GM19043 (cell line): ENCODE data around the gene TNFSF13B.
"Not testable (repeated sequence)": the region's sequence is repeated elsewhere in the genome, so short reads cannot be mapped to it uniquely, and the experiment has no call there.

Source experiments
- ATAC-seq: cut with Tn5 transposase; IDR thresholded peaks from one replicate; pipeline ENCODE4 v1.9.1; 2021; ENCODE audit warnings: low read depth; ENCODE audit not compliant: unreplicated experiment

TNFSF13B gene

DNA sequence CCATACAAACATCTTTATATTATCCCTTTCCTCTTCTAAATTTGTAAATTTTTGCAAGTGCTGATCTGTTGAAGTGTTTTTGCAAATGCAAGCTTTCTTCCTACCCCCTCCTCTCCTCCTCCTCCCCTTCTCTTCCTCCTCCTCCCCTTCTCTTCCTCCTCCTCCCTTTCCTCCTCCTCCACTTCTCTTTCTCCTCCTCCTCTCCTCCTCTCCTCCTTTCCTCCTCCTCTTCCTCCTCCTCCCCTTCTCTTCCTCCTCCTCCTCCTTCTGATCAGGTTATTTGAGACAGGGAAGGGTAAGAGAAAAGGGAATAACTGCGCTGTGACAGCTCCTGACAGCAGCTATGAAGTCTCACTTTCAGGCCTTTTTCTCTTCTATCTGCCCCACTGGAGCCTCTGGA lies 8.9 kb downstream of the TNFSF13B start:
- ATAC-seq, result no peak

GRCh38 chr13:108281901-108282300 lies 12.4 kb downstream of the TNFSF13B start:
- ATAC-seq, result no peak

DNA sequence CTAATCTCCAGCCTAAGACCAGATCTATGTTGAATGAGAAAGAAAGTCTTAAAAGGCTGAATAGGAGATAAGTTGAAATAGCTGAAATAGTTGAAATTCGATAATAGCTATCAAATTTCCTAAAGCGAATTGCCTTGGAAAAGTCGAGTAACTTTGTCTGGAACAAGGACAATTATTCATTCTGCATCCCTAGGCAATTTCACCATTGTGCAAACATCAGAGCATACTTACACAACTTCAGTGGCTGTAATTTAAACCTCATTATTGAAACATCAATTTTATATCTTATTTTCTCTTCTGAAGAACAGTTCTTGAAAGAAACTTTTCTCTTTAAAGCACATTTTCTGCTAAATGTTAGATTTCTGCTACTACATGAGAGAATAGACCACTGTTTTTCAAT lies 13.6 kb downstream of the TNFSF13B start:
- no peak for ATAC-seq

DNA sequence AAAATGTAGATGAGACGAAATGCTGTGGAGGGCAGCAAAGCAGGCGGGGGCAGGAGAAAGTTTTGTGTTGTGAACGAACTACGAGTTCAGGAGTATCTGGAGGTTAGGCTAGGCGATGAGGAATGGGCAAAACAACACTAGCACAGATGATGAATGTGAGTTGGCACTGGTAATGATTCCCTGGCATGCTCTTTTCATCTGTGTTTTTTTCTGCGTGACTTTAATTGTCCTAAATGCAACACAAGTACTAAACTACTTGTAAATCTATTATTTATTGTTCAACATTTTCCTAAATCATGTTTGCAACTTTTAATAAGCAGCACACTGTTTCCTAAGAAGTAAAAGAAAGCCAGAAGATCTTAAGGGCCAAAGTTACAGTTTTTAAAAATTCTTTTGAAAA lies 19.2 kb downstream of the TNFSF13B start:
- ATAC-seq, result no peak

DNA sequence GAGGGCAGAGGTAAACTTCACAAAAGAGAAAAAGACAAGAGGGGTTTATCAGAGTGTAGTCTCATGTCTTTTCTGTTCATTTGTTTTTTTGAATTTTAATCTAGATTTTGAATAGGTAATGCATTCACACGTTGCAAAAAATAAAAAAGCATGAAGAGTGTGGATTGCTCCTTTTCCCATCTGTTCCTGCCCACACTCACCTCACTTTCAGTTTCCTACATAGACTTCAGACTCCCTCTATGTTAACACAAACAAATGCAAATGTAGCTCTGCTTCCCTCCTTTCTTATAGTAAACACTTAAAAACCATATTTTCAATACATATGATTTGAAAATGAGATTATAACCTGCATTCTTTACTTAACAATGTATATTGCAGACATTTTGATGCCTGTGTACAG lies 20.3 kb downstream of the TNFSF13B start:
- ATAC-seq, result no peak

- no peak for ATAC-seq
Measured at GRCh38 chr13:108297114-108297513, 27.6 kb downstream of the TNFSF13B start.

DNA sequence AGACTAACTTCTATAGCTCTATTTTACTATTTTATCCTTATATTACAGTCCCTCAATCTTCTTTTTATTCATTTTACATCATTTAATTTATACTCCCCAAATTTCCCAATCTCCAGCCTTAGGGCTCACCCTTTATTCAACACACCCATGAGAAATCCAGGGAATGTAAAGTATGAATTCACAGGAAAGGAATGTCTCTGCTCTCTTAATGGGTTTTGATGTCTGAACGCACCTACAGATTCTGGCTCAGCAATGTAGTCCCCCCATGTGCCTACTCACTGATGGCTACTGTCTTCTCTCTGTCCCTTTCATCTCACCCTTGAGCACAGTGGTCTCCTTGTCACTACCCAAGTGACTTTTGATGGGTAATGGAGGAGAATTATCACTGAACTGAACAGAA lies 32.8 kb downstream of the TNFSF13B start:
- ATAC-seq, result no peak

DNA sequence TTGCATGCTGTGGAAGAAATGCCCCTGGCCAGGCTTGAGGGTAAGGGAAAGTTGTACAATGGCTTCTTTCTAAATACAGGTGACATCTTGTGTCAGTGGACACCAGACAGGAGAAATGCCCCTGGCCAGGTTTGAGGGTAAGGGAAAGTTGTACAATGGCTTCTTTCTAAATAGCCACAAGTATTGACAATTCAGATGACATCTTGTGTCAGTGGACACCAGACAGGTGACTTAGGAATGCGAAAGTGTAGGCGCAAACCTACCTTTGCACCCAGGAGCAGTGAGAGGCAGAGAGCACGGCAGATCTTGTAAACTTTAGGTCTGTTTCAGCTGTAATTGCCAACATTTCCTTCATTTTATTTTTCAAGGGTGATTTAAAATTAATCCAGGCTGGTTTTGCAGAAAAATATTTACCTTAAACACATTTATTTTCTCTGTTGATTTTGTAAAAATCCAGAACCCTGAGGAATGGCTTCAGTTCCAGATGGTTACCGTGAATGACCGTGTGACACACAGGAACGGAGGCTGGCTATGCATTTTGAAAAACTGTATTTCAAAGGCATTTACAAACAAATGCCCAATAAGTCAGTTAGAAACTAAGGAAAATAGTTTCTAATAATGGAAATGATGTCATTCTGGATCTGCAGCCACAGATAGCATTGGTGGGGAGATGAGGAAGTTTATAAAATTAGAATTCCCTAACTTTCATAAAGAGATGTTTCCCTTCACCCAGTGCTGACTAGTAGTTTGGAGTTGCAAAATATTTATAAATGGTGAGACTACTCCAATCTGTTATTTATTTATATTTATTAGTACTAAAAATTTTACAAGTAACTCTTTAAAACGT lies 34.9 kb downstream of the TNFSF13B start:
- ATAC-seq, result no peak

- peak; percentile 56 for ATAC-seq
Measured at GRCh38 chr13:108305655-108306054, 36.1 kb downstream of the TNFSF13B start.

GRCh38 chr13:108306860-108307259 lies 37.3 kb downstream of the TNFSF13B start:
- no peak for ATAC-seq

DNA sequence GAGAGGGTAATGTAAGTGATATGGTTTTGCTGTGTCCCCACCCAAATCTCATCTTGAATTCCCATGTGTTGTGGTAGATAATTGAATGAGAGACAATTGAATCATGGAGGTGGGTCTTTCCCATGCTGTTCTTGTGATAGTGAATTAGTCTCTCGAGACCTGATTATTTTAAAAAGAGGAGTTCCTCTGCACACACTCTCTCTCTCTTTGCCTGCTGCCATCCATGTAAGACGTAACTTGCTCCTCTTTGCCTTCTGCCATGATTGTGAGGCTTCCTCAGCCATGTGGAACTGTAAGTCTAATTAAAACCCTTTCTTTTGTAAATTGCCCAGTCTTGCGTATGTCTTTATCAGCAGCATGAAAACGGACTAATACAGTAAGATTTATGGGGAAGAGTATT lies 42.1 kb downstream of the TNFSF13B start:
- ATAC-seq, result not testable (repeated sequence)

DNA sequence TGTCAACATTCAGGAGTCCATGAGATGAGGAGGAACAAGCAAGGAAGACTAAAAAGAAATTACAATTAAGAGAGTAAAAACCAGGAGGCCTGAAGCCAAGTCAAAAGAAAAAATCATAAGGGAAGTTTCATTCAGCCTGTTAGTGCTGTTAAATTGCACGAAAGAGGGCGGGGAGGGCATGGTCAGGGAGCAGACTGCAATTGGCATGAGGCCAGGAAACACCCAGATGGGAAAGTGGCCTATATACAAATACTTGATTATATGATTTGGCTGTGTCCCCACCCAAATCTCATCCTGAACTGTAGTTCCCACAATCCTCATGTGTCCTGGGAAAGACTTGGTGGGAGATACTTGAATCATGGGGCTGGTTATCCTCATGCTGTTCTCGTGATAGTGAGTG lies 43.9 kb downstream of the TNFSF13B start:
- no peak for ATAC-seq

DNA sequence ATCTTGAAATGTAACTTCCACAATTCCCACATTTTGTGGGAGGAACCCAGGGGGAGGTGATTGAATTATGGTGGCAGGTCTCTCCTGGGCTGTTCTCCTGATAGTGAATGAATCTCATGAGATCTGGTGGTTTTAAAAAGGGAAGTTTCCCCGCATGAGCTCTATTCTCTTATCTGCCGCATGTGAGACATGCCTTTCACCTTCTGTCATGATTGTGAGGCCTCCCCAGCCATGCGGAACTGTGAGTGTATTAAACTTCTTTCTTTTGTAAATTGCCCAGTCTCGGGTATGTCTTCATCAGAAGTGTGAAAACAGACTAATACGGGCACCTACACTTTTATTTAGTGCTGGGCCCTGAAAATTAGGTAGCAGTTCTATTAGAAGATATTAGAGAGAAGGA lies 45.8 kb downstream of the TNFSF13B start:
- ATAC-seq, result peak; percentile 73

DNA sequence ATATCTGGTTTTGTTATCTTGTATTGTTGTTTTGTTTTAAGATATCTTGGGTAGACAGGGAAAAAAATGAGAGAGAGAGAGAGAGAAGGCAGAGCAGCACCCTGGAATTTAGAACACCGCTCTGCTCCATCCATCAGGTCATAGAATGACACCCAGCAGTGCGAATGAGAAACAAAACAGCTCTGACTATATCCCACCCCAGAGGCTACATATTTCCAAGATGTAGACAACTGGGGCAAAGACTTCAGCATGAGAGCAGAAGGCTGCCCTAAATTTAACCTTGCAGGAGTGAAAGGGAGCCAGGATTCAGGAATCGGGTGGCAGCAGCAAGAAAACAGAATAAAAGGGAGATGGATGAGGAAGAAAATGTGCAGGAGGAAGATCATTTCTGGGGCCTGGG lies 46.5 kb downstream of the TNFSF13B start:
- ATAC-seq, result no peak

GRCh38 chr13:108316413-108316812 lies 46.9 kb downstream of the TNFSF13B start:
- ATAC-seq, result no peak

DNA sequence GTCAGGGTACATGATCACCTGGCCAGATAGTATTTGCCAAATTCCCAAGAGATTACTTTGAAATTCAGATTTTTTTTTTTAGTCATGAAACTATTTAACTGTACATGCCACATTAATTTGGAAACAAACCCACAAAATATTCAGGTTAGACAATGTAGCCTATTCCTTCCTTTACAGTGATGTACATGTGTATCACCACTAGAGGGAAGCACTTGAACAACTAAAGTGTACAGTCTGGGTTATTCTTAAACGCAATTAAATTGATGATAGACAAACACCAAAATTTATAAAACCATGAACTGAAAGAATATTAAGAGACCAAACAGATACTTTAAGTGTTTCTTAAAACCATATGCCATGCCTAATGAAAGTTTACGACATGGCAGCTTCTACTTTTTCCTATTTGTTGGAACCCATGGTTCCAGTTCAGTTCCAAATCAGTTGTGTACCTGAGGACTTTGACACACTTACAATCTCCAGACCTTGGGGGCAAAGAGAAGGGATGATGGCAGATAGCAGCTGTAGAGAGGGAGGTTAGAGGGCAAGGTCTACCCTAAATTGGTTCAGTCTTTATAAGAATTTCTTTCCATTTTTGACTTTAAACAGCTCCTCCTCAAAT lies 52.8 kb downstream of the TNFSF13B start:
- peak; percentile 73 for ATAC-seq

DNA sequence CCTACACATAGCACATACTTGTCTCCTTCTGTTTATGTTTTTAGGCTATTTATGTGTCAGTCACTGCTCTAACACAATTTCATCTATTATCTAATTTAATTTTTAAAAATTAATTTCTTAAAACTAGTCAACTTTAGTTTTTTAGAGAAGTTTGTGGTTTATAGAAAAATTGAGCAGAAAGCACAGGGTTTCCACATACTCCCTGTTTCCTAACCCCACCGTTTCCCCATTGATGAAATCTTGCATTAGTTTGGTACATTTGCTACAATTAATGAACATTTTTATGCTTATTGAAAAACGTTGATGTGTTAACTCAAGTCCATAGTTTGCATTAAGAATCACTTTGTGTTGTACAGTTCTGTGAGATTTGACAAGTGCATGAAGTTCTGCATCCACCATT lies 53.5 kb downstream of the TNFSF13B start:
- no peak for ATAC-seq

DNA sequence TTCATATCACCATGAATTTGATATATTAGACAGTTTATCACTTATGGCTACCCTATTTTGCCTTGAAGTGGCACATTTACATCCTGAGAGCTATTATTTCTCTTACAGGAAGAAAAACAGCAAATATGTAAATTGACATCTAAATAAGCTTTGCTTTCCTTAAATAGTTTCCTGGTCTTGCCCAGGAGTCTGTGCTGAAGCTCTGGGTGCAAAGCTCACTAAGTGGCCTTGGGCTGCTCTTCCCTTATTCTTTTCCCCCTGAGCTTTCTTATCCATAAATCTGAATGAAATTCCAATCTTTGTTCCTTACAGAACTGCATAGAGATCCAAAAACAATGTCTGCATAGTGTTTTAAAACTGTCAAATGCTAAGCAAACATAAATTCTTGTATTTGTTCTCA lies 56.3 kb downstream of the TNFSF13B start:
- no peak for ATAC-seq

DNA sequence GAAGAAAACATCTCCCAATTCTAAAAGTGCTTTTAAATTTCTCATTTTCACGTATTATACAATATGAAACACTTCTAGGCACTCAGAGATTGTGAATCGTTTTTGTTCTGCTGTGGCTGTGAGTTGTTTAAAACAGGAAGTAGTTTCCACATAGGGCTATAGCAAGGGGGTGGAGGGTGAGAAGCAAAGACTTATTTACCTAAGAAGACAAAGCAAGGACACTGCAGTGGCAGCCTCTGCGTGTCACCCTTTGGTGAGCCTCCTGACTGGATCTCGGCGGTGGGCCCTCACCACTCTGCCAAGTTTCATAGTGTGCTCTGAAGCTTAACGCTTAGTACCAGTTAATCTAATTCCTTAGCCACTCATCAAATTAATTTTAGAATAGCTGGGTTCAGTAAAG lies 56.8 kb downstream of the TNFSF13B start:
- ATAC-seq, result peak; percentile 73

GRCh38 chr13:108328848-108329247 lies 59.3 kb downstream of the TNFSF13B start:
- no peak for ATAC-seq

DNA sequence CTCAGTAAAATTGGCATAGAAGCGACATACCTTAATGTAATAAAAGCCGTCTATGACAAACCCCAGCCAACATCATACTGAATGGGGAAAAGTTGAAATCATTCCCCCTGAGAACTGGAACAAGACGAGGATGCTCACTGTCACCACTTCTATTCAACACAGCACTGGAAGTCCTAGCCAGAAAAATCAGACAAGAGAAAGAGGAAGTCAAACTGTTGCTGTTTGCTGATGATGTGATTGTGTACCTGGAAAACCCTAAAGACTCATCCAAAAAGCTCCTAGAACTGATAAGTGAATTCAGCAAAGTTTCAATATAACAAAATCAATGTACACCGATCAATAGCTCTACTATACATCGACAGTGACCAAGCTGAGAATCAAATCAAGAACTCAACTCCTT lies 63.3 kb downstream of the TNFSF13B start:
- ATAC-seq, result no peak
